22Rv1 (cell line): Measurements from ENCODE around the gene OR11H1.
"Not testable (repeated sequence)": the region's sequence is repeated elsewhere in the genome, so short reads cannot be mapped to it uniquely, and the experiment has no call there.

Experiments used
- ZFX ChIP-seq: fragments of 450-650 bp; IDR thresholded peaks from 2 replicates; pipeline ENCODE4 v1.6.1; 2017; ENCODE audit warnings: antibody characterized with exemption, borderline replicate concordance
- TF ChIP-seq, protein P1 (sequence below): fragments of 450-650 bp; IDR thresholded peaks from 2 replicates; pipeline ENCODE4 v1.5.1; 2017; ENCODE audit warnings: mild to moderate bottlenecking

DNA sequence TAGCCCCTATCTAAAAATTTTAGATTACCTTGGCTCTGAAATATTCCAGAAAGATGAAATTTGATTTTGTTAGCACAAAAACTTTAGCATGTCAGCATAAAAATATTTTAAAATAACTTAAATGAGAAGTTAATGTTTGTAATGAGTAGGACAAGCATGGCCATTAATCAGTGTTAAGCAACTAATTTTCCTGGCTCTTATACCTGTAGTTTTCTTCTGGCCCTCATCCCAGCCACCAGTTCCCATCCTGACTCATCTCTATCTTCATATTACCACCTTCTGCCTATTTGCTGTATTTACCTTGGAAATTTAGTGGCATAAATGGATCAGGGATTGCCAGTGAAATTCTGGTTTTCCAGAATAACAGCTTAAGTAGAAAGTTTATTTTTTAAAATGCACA, 37.1 kb downstream of the OR11H1 start:
- TF ChIP-seq, protein P1, sequence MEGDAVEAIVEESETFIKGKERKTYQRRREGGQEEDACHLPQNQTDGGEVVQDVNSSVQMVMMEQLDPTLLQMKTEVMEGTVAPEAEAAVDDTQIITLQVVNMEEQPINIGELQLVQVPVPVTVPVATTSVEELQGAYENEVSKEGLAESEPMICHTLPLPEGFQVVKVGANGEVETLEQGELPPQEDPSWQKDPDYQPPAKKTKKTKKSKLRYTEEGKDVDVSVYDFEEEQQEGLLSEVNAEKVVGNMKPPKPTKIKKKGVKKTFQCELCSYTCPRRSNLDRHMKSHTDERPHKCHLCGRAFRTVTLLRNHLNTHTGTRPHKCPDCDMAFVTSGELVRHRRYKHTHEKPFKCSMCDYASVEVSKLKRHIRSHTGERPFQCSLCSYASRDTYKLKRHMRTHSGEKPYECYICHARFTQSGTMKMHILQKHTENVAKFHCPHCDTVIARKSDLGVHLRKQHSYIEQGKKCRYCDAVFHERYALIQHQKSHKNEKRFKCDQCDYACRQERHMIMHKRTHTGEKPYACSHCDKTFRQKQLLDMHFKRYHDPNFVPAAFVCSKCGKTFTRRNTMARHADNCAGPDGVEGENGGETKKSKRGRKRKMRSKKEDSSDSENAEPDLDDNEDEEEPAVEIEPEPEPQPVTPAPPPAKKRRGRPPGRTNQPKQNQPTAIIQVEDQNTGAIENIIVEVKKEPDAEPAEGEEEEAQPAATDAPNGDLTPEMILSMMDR = not testable (repeated sequence)
- not testable (repeated sequence) for TF ChIP-seq ZFX
